HFFc6 (cell line): Measurements from ENCODE around the gene ZDHHC16. TPM values are rescaled to one million over a fixed set of nuclear protein-coding genes. Genes with fewer than 3 reads are reported as not detected.

Experiments
- DNase-seq: peaks from one replicate; pipeline ENCODE4 v3.0.0-alpha.2; 2018
- H3K27ac Mint-ChIP-seq: 2 replicates; pipeline ENCODE4 v1.8.0; 2020; ENCODE audit warnings: mild to moderate bottlenecking, mixed read lengths
- H3K27me3 Mint-ChIP-seq: 2 replicates; pipeline ENCODE4 v1.8.0; 2021; ENCODE audit warnings: mild to moderate bottlenecking, moderate library complexity, mixed read lengths; ENCODE audit not compliant: insufficient read depth
- H3K36me3 Mint-ChIP-seq: 2 replicates; pipeline ENCODE4 v1.8.0; 2021; ENCODE audit warnings: low read depth, mixed read lengths
- H3K4me1 Mint-ChIP-seq: 2 replicates; pipeline ENCODE4 v1.8.0; 2020; ENCODE audit warnings: low read depth, mixed read lengths
- H3K4me3 Mint-ChIP-seq: 2 replicates; pipeline ENCODE4 v1.8.0; 2020; ENCODE audit warnings: mild to moderate bottlenecking, moderate library complexity, mixed read lengths
- H3K9me3 Mint-ChIP-seq: 2 replicates; pipeline ENCODE4 v1.8.0; 2020; ENCODE audit warnings: mild to moderate bottlenecking, mixed read lengths
- total RNA-seq, 6 experiments: library from RNA; stranded (reverse); fragmentation: NEBNext Ultra II Directional; extraction: Animal tissue kit (Norgen Biotek cat#: 25700); gene quantifications; 2 replicates in 1 of 6; 3 replicates in 5 of 6; pipeline ENCODE4 v1.2.3, GENCODE V29; 2021
- TF ChIP-seq, protein P1 (sequence below): fragments of 200-600 bp; sonication (generic); IDR thresholded peaks from 2 replicates; pipeline ENCODE4 v1.5.0; 2021; ENCODE audit warnings: antibody characterized with exemption, mild to moderate bottlenecking

Gene ZDHHC16
- total RNA-seq, 6 experiments from 2014 or later: 60.7 to 64.9 (median 63.1) TPM

- H3K27me3 Mint-ChIP-seq: no peaks in the 10 kb centered on the region; the same call in 1 of the 2 replicates
- H3K36me3 Mint-ChIP-seq: no peaks in the 10 kb centered on the region; the same call in 1 of the 2 replicates
- peaks cover 31% of the 10 kb centered on the region for H3K4me1 Mint-ChIP-seq
- TF ChIP-seq, protein P1, sequence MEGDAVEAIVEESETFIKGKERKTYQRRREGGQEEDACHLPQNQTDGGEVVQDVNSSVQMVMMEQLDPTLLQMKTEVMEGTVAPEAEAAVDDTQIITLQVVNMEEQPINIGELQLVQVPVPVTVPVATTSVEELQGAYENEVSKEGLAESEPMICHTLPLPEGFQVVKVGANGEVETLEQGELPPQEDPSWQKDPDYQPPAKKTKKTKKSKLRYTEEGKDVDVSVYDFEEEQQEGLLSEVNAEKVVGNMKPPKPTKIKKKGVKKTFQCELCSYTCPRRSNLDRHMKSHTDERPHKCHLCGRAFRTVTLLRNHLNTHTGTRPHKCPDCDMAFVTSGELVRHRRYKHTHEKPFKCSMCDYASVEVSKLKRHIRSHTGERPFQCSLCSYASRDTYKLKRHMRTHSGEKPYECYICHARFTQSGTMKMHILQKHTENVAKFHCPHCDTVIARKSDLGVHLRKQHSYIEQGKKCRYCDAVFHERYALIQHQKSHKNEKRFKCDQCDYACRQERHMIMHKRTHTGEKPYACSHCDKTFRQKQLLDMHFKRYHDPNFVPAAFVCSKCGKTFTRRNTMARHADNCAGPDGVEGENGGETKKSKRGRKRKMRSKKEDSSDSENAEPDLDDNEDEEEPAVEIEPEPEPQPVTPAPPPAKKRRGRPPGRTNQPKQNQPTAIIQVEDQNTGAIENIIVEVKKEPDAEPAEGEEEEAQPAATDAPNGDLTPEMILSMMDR: no peak
- H3K4me3 Mint-ChIP-seq: no peak overlapping the region
- no peaks in the 10 kb centered on the region for H3K9me3 Mint-ChIP-seq
- no peak for DNase-seq
- H3K27ac Mint-ChIP-seq: no peak overlapping the region
Measured at GRCh38 chr10:97503406-97503805, 57.4 kb downstream of the ZDHHC16 start.

GRCh38 chr10:97505152-97505551 lies 59.2 kb downstream of the ZDHHC16 start:
- peaks cover 33% of the 10 kb centered on the region for H3K4me1 Mint-ChIP-seq
- no peak overlapping the region for H3K4me3 Mint-ChIP-seq
- H3K9me3 Mint-ChIP-seq: no peaks in the 10 kb centered on the region
- TF ChIP-seq, protein P1: no peak
- no peak for DNase-seq
- H3K27me3 Mint-ChIP-seq: no peaks in the 10 kb centered on the region; the same call in 1 of the 2 replicates
- no peaks in the 10 kb centered on the region; the same call in 1 of the 2 replicates for H3K36me3 Mint-ChIP-seq
- H3K27ac Mint-ChIP-seq: no peak overlapping the region

DNA sequence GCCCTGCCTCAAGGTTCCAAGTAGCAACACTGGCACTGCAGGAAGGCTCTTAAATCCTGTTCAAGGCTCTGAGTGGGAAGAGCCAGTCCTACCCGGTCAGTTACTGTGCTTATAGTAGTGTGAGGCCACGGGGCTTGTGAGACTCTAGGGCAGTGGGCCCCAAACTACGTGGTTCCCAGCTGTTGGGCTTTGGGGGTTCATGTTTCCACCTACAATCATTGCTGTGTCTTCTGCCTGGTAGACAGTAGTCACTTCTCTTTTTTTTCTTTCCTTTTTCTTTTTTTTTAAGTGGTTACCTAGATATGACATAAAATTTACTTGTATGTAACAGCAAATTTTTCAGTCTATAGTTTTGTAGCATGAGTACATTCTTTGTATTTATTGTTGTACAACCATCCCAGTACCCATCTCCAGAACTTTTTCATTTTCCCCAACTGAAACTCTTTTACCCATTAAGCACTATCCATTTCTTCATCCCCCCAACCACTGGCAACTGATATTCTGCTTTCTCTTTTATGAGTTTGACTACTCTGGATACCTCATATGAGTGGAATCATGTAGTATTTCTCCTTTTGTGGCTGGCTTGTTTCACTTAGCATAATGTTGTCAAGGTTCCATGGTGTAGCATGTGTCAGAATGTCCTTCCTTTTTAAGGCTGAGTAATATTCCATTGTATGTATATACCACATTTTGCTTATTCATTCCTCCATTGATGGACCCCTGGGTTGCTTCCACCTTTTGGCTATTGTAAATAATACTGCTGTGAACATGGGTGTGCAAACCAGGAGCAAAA lies 60.4 kb downstream of the ZDHHC16 start:
- H3K27me3 Mint-ChIP-seq: no peaks in the 10 kb centered on the region; the same call in 1 of the 2 replicates
- no peak overlapping the region for H3K4me3 Mint-ChIP-seq
- TF ChIP-seq, protein P1: no peak
- DNase-seq: no peak
- no peak overlapping the region for H3K27ac Mint-ChIP-seq
- peaks cover 21% of the 10 kb centered on the region for H3K4me1 Mint-ChIP-seq
- no peaks in the 10 kb centered on the region; the same call in 1 of the 2 replicates for H3K36me3 Mint-ChIP-seq
- no peaks in the 10 kb centered on the region for H3K9me3 Mint-ChIP-seq

Other genes starting within 250 kb of the ZDHHC16 start
- 10 to 100 TPM in 3 of 6 experiments, 1 to 10 TPM in 3; 5.2 to 12.3 (median 10.2) TPM for gene ARHGAP19, start 153.5 kb upstream of the ZDHHC16 start, total RNA-seq
- gene FRAT1, start 126.9 kb upstream of the ZDHHC16 start, total RNA-seq: 1 to 10 TPM in 4 of 6 experiments, under 1 TPM in 2; 0.82 to 1.3 (median 1.1) TPM
- gene FRAT2, start 111.4 kb upstream of the ZDHHC16 start, total RNA-seq: 1 to 10 TPM; 2.2 to 2.9 (median 2.6) TPM
- gene RRP12, start 44.8 kb upstream of the ZDHHC16 start, total RNA-seq: 10 to 100 TPM; 37.3 to 46.6 (median 42.2) TPM
- gene PGAM1, start 20.0 kb upstream of the ZDHHC16 start, total RNA-seq: 100 to 1,000 TPM; 505 to 594 (median 542) TPM
- 10 to 100 TPM; 36.2 to 42.8 (median 39.9) TPM for gene EXOSC1, start 169 bp upstream of the ZDHHC16 start, total RNA-seq
- gene MMS19, start 52.2 kb downstream of the ZDHHC16 start, total RNA-seq: 10 to 100 TPM; 53.8 to 61.2 (median 56.3) TPM
- gene UBTD1, start 52.7 kb downstream of the ZDHHC16 start, total RNA-seq: 10 to 100 TPM; 31.3 to 42.1 (median 34.8) TPM
- gene ANKRD2, start 126.6 kb downstream of the ZDHHC16 start, total RNA-seq: 1 to 10 TPM in 4 of 6 experiments, under 1 TPM in 2; 0.31 to 7.7 (median 6.5) TPM
- gene HOGA1, start 138.2 kb downstream of the ZDHHC16 start, total RNA-seq: under 1 TPM; 0.26 to 0.66 (median 0.46) TPM
- not detected for gene C10orf62, start 143.5 kb downstream of the ZDHHC16 start, total RNA-seq
- gene MORN4, start 187.3 kb downstream of the ZDHHC16 start, total RNA-seq: 10 to 100 TPM in 3 of 6 experiments, 1 to 10 TPM in 3; 9.4 to 11.3 (median 10.1) TPM
- 10 to 100 TPM; 26.7 to 35.3 (median 31.6) TPM for gene PI4K2A, start 194.5 kb downstream of the ZDHHC16 start, total RNA-seq
- gene AVPI1, start 241.1 kb downstream of the ZDHHC16 start, total RNA-seq: 10 to 100 TPM; 28.2 to 44.8 (median 39.5) TPM